ENCODE measurements around the gene PPIH.
"Not testable (repeated sequence)": the region's sequence is repeated elsewhere in the genome, so short reads cannot be mapped to it uniquely, and the experiment has no call there.

The PPIH gene

GRCh38 chr1:42700006-42700405 lies 41.8 kb downstream of the PPIH start:
- Histone ChIP-seq H3K9me2 (ENCODE audit: low read depth, low read length) (no peaks in the 10 kb centered on the region), H3K79me2 (ENCODE audit: insufficient read depth, low read length) (peaks cover 11% of the 10 kb centered on the region), H3K36me3 (ENCODE audit: insufficient read depth, low read length) (peaks cover 100% of the 10 kb centered on the region), H3K27me3 (ENCODE audit: insufficient read depth, low read length) (no peaks in the 10 kb centered on the region), H2AFZ (ENCODE audit: low read length) (no peak overlapping the region), H3K9me3 (ENCODE audit: low read length) (no peaks in the 10 kb centered on the region), H3K4me2 (ENCODE audit: low read length) (no peak overlapping the region), H3K27ac (ENCODE audit: low read depth, low read length, poor library complexity, severe bottlenecking) (no peak overlapping the region), H3K4me3 (ENCODE audit: low read depth, low read length, poor library complexity, severe bottlenecking) (no peak overlapping the region), H4K20me1 (ENCODE audit: insufficient read depth, low read length) (no peaks in the 10 kb centered on the region), H3F3A (ENCODE audit: insufficient read depth, low read length) (peaks cover 6% of the 10 kb centered on the region), H3K4me1 (ENCODE audit: insufficient read depth, low read length, severe bottlenecking) (no peaks in the 10 kb centered on the region), H3K9ac (ENCODE audit: low read length) (no peak overlapping the region)
- TF ChIP-seq, protein P1, sequence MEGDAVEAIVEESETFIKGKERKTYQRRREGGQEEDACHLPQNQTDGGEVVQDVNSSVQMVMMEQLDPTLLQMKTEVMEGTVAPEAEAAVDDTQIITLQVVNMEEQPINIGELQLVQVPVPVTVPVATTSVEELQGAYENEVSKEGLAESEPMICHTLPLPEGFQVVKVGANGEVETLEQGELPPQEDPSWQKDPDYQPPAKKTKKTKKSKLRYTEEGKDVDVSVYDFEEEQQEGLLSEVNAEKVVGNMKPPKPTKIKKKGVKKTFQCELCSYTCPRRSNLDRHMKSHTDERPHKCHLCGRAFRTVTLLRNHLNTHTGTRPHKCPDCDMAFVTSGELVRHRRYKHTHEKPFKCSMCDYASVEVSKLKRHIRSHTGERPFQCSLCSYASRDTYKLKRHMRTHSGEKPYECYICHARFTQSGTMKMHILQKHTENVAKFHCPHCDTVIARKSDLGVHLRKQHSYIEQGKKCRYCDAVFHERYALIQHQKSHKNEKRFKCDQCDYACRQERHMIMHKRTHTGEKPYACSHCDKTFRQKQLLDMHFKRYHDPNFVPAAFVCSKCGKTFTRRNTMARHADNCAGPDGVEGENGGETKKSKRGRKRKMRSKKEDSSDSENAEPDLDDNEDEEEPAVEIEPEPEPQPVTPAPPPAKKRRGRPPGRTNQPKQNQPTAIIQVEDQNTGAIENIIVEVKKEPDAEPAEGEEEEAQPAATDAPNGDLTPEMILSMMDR (IDR thresholded peaks at IDR 0.05; ENCODE audit: low read length), result no peak
- TF ChIP-seq EZH2 (IDR thresholded peaks at IDR 0.05; ENCODE audit: borderline replicate concordance, low read length), result no peak

DNA sequence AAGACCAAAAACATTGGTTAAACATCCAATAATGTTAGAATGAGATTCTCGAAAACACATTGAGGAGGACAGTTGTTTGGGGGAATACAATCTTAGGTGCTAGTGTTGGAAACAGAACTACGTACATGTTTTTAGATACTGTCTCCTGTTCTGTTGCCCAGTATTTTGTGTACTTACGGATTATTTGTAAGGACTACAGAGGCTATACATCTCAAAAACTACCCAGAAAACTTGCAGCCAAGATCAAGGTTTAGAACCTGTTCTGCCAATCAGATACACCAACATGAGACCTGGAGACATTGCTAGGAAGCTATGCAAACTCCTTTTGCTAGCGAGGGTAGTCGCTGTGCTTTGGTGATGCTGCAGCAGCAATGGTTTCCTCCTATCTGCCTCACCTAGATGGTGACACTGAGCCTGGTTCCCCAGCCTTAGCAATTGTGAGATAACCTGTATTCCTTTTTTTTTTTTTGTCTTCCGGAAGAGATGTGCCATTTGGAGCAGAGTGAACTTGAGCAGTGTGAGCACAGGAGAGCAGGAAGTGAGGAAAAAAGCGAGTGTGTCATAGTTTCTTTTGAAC lies 45.8 kb downstream of the PPIH start:
- H4K20me1 ChIP-seq (ENCODE audit: insufficient read depth, low read length), result no peaks in the 10 kb centered on the region
- H3K79me2 ChIP-seq (ENCODE audit: insufficient read depth, low read length), result no peaks in the 10 kb centered on the region

DNA sequence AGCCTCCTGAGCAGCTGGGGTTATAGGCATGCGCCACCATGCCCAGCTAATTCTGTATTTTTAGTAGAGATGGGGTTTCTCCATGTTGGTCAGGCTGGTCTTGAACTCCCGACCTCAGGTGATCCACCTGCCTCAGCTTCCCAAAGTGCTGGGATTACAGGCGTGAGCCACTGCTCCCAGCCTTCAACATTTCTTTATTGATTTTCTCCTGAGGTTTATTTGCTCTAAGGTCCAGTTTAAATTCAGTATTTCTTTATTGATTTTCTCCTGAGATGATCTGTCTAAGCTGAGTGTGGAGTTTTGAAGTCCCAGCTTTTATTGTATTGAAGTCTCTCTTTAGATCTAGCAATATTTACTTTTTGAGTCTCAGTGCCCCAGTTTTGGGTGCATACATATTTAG lies 54.6 kb downstream of the PPIH start:
- H3K79me2 ChIP-seq (ENCODE audit: insufficient read depth, low read length); H3K27me3 ChIP-seq (ENCODE audit: insufficient read depth, low read length); H3K4me1 ChIP-seq (ENCODE audit: insufficient read depth, low read length, severe bottlenecking); H3K9ac ChIP-seq (ENCODE audit: low read length); H2AFZ ChIP-seq (ENCODE audit: low read length); H3K27ac ChIP-seq (ENCODE audit: low read depth, low read length, poor library complexity, severe bottlenecking); H3F3A ChIP-seq (ENCODE audit: insufficient read depth, low read length); H3K4me2 ChIP-seq (ENCODE audit: low read length); H3K9me3 ChIP-seq (ENCODE audit: low read length); H3K4me3 ChIP-seq (ENCODE audit: low read depth, low read length, poor library complexity, severe bottlenecking); H3K9me2 ChIP-seq (ENCODE audit: low read depth, low read length); H4K20me1 ChIP-seq (ENCODE audit: insufficient read depth, low read length): not testable (repeated sequence)
- peaks cover 76% of the 10 kb centered on the region for H3K36me3 ChIP-seq (ENCODE audit: insufficient read depth, low read length)

More for the DNA sequence above, 45.8 kb downstream of the PPIH start:
- peaks cover 6% of the 10 kb centered on the region for H3F3A ChIP-seq (ENCODE audit: insufficient read depth, low read length)
- H3K9me2 ChIP-seq (ENCODE audit: low read depth, low read length), result no peaks in the 10 kb centered on the region
- H3K9me3 ChIP-seq (ENCODE audit: low read length), result no peaks in the 10 kb centered on the region
- peaks cover 98% of the 10 kb centered on the region for H3K36me3 ChIP-seq (ENCODE audit: insufficient read depth, low read length)
- H3K27me3 ChIP-seq (ENCODE audit: insufficient read depth, low read length), result no peaks in the 10 kb centered on the region
- no peaks in the 10 kb centered on the region for H3K4me1 ChIP-seq (ENCODE audit: insufficient read depth, low read length, severe bottlenecking)
- no peak overlapping the region for H3K4me3 ChIP-seq (ENCODE audit: low read depth, low read length, poor library complexity, severe bottlenecking)
- no peak overlapping the region for H3K27ac ChIP-seq (ENCODE audit: low read depth, low read length, poor library complexity, severe bottlenecking)
- no peak overlapping the region for H3K9ac ChIP-seq (ENCODE audit: low read length)
- TF ChIP-seq EZH2 (IDR thresholded peaks at IDR 0.05; ENCODE audit: borderline replicate concordance, low read length), result no peak
- TF ChIP-seq, protein P1 (IDR thresholded peaks at IDR 0.05; ENCODE audit: low read length), result no peak
- no peak overlapping the region for H2AFZ ChIP-seq (ENCODE audit: low read length)
- no peak overlapping the region for H3K4me2 ChIP-seq (ENCODE audit: low read length)

- Histone ChIP-seq H2AFZ (ENCODE audit: low read length) (no peak overlapping the region), H3K4me3 (ENCODE audit: low read depth, low read length, poor library complexity, severe bottlenecking) (no peak overlapping the region), H3K4me1 (ENCODE audit: insufficient read depth, low read length, severe bottlenecking) (no peaks in the 10 kb centered on the region), H3K9ac (ENCODE audit: low read length) (no peak overlapping the region), H3K9me2 (ENCODE audit: low read depth, low read length) (no peaks in the 10 kb centered on the region), H3K36me3 (ENCODE audit: insufficient read depth, low read length) (peaks cover 71% of the 10 kb centered on the region), H3K9me3 (ENCODE audit: low read length) (peaks cover 4% of the 10 kb centered on the region), H3K27me3 (ENCODE audit: insufficient read depth, low read length) (no peaks in the 10 kb centered on the region), H4K20me1 (ENCODE audit: insufficient read depth, low read length) (no peaks in the 10 kb centered on the region), H3F3A (ENCODE audit: insufficient read depth, low read length) (no peaks in the 10 kb centered on the region), H3K79me2 (ENCODE audit: insufficient read depth, low read length) (no peaks in the 10 kb centered on the region), H3K4me2 (ENCODE audit: low read length) (no peak overlapping the region), H3K27ac (ENCODE audit: low read depth, low read length, poor library complexity, severe bottlenecking) (no peak overlapping the region)
- TF ChIP-seq EZH2 (IDR thresholded peaks at IDR 0.05; ENCODE audit: borderline replicate concordance, low read length), result no peak
- TF ChIP-seq, protein P1 (IDR thresholded peaks at IDR 0.05; ENCODE audit: low read length), result no peak
Observed at GRCh38 chr1:42713293-42713692, 55.1 kb downstream of the PPIH start.

DNA sequence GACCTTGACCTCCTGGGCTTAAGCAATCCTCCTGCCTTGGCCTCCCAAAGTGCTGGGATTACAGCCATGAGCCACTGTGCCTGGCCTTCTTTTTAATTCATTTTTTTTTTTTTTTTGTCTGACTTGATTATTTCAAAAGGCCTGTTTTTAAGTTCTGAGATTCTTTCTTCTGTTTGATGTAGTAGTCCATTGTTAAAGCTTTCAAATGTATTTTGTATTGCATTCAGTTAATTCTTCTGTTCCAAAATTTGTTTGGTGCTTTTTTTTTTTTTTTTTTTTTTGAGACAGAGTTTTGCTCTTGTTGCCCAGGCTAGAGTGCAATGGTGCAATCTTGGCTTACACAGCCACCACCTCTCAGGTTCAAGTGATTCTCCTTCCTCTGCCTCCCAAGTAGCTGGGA lies 56.2 kb downstream of the PPIH start:
- H3K79me2 ChIP-seq (ENCODE audit: insufficient read depth, low read length); H3K27ac ChIP-seq (ENCODE audit: low read depth, low read length, poor library complexity, severe bottlenecking): not testable (repeated sequence)

More for the DNA sequence above, 56.2 kb downstream of the PPIH start:
- not testable (repeated sequence) for H4K20me1 ChIP-seq (ENCODE audit: insufficient read depth, low read length); H3K4me1 ChIP-seq (ENCODE audit: insufficient read depth, low read length, severe bottlenecking); H3K27me3 ChIP-seq (ENCODE audit: insufficient read depth, low read length); H3K4me2 ChIP-seq (ENCODE audit: low read length); H3K9me3 ChIP-seq (ENCODE audit: low read length); H3K4me3 ChIP-seq (ENCODE audit: low read depth, low read length, poor library complexity, severe bottlenecking); H3K9ac ChIP-seq (ENCODE audit: low read length); H2AFZ ChIP-seq (ENCODE audit: low read length); H3F3A ChIP-seq (ENCODE audit: insufficient read depth, low read length); H3K9me2 ChIP-seq (ENCODE audit: low read depth, low read length)
- peaks cover 64% of the 10 kb centered on the region for H3K36me3 ChIP-seq (ENCODE audit: insufficient read depth, low read length)

Measured in OCI-LY1 (cell line).